ENCODE results near the gene NR1D1. TPM values are rescaled to one million over a fixed set of nuclear protein-coding genes. Genes with fewer than 3 reads are reported as not detected.

Gene NR1D1
- total and polyA plus RNA-seq, 2 of the 8 experiments (the other 6 are each of a cell fraction or from before 2014, with no cell fraction given), result 1.5 to 4.6 TPM

DNA sequence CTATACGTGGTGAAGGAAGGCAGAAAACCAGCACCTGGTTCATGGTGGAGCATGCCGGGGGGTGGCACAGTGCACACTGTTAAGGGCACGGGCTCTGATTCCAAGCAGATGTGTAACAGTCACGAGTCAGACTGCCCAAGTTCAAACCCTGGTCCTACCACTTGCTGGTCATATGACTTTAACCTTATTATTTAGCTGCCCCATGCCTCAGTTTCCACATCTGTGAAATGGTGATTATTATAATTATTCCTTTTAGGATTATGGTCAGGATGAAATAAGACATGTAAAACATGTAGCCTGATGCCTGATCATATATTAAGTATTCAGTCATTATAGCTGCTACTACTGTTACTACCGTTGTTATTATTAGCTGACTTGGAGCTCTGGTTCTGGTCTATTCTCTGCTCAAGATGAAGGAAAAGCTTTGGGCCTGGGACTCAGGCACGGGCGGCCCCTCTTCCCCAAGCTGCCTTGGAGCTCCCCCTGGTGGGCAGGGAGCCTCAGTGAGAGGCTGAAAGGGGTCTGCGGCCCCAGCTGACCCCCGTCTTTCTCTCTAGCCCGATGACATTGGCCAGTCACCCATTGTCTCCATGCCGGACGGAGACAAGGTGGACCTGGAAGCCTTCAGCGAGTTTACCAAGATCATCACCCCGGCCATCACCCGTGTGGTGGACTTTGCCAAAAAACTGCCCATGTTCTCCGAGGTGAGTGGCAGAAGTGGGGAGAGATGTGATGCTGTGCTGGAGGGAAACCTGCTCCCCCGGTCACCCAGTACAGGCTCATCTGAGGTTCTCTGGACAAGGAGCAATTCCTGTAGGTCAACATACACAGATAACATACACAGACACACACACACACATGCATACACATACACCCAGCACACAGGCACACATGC, 14.0 kb downstream of the NR1D1 start:
- H3K14ac ChIP-seq (ENCODE audit: insufficient read length), result no peak overlapping the region
- no peak overlapping the region for H3K23ac ChIP-seq (ENCODE audit: insufficient read length)
- FAIRE-seq, result peak; percentile 79
- no peaks in the 10 kb centered on the region for H3K9me3 ChIP-seq (ENCODE audit: insufficient read depth in 2 of 2, low read depth in 1 of 2, low read length in 1 of 2)
- H4K5ac ChIP-seq (ENCODE audit: insufficient read length, low read depth, low read length), result no peak overlapping the region
- 74% methylated on average over 17 of the region's 17 CpGs; no CpG with 5 or more reads in 1 of the 2 experiments for WGBS, 2 experiments (ENCODE audit: extremely low coverage in 1 of 2, insufficient coverage in 1 of 2, insufficient read length in 1 of 2, insufficient replicate concordance in 2 of 2, low coverage in 1 of 2, low lambda C conversion rate in 2 of 2, missing lambda C conversion rate in 1 of 2)
- peaks cover 0 to 14% (median 0%) of the 10 kb centered on the region in 4 experiments; a peak in 1 of 7 replicates for H3K4me1 ChIP-seq (replicated peaks in 1 of 4; ENCODE audit: control insufficient read depth in 3 of 4, insufficient read depth in 4 of 4, low read length in 3 of 4)
- H3K36me3 ChIP-seq (ENCODE audit: control insufficient read depth in 2 of 4, insufficient read depth in 4 of 4, low read length in 3 of 4), result peaks cover 2 to 9% (median 9%) of the 10 kb centered on the region in 4 experiments; a peak in 4 of 8 replicates
- peak overlapping the region; percentile 96 for H3K56ac ChIP-seq (replicated peaks; ENCODE audit: insufficient read length, low read depth, low read length)
- ChIA-PET POLR2A (ENCODE audit: partially characterized antibody) (interaction anchor here (0.8 to 2.3 kb wide), 12 partner anchors 11 to 73 kb away, joined by 3 to 8 read pairs (median 4); partner anchors contain the start of genes CASC3, MED24 and NR1D1), CTCF (ENCODE audit: partially characterized antibody) (interaction anchor here (0.6 to 19.7 kb wide), 32 partner anchors 8 to 842 kb away, joined by 3 to 521 read pairs (median 4); partner anchors contain the start of genes CSF3, MED24, NR1D1 and THRA)
- H2BK15ac ChIP-seq (ENCODE audit: low read length), result no peak overlapping the region
- peak overlapping the region; percentile 65 for H4K91ac ChIP-seq (replicated peaks; ENCODE audit: insufficient read length, low read length)
- H3K4ac ChIP-seq (replicated peaks; ENCODE audit: insufficient read length, low read depth, low read length), result no peak overlapping the region
- H3K79me2 ChIP-seq (ENCODE audit: control insufficient read depth in 1 of 2, insufficient read depth in 2 of 2, low read length in 2 of 2), result no peaks in the 10 kb centered on the region
- no peaks in the 10 kb centered on the region for H3K79me1 ChIP-seq (ENCODE audit: low read depth, low read length)
- peak in 1 of 2 experiments; percentile 94 for DNase-seq (ENCODE audit: low read depth in 1 of 2, low spot score in 2 of 2)
- H2BK120ac ChIP-seq (replicated peaks; ENCODE audit: low read depth, low read length), result no peak overlapping the region
- H2AFZ ChIP-seq (ENCODE audit: low read length), result no peak overlapping the region
- H3K27me3 ChIP-seq (replicated peaks in 1 of 4; ENCODE audit: control insufficient read depth in 3 of 4, extremely low read depth in 1 of 4, insufficient read depth in 3 of 4, low read length in 3 of 4), result no peaks in the 10 kb centered on the region
- no peak overlapping the region for H3K9ac ChIP-seq (replicated peaks in 1 of 4; ENCODE audit: extremely low read depth in 1 of 4, low read depth in 3 of 4, low read length in 3 of 4)
- H3K18ac ChIP-seq (ENCODE audit: extremely low read depth, low read length), result no peak overlapping the region
- peaks cover 5% of the 10 kb centered on the region; the same call in 1 of the 2 replicates for H3K23me2 ChIP-seq (ENCODE audit: low read depth, low read length)
- H2BK20ac ChIP-seq (ENCODE audit: low read length), result no peak overlapping the region; the same call in 1 of the 2 replicates
- peaks cover 0 to 7% of the 10 kb centered on the region in 2 experiments for H4K20me1 ChIP-seq (replicated peaks in 1 of 2; ENCODE audit: control insufficient read depth in 1 of 2, insufficient read depth in 2 of 2, low read length in 2 of 2)
- peak overlapping the region; percentile 62; the same call in 1 of the 2 replicates for H2BK12ac ChIP-seq (ENCODE audit: low read depth, low read length)
- no peak overlapping the region for H3K4me2 ChIP-seq (ENCODE audit: insufficient read depth in 1 of 2, low read depth in 2 of 2, low read length in 2 of 2)
- peak overlapping the region; percentile 7; the same call in 1 of the 2 replicates for H4K8ac ChIP-seq (ENCODE audit: extremely low read depth, insufficient read depth, low read length)
- H3K27ac ChIP-seq (ENCODE audit: low read depth, low read length), result no peak overlapping the region
- H2BK5ac ChIP-seq (ENCODE audit: low read depth, low read length), result peak overlapping the region; percentile 35; the same call in 1 of the 2 replicates
- no peak overlapping the region for H3K4me3 ChIP-seq (ENCODE audit: extremely low read depth in 1 of 4, insufficient read depth in 2 of 4, low read depth in 3 of 4, low read length in 4 of 4)
- peak overlapping the region; percentile 34; the same call in 1 of the 2 replicates for H2AK5ac ChIP-seq (ENCODE audit: low read depth, low read length)
- TF ChIP-seq RXRA (IDR thresholded peaks at IDR 0.05; ENCODE audit: insufficient read depth, low read depth, low read length) (0 out of 2 replicates have a peak, but pooled peaks have one; percentile 53), TBP (IDR thresholded peaks at IDR 0.05; ENCODE audit: low read depth, low read length) (no peak), CHD2 (IDR thresholded peaks at IDR 0.05; ENCODE audit: low read length) (no peak), CTCF (IDR thresholded peaks at IDR 0.05; ENCODE audit: control extremely low read depth in 1 of 3, insufficient read depth in 1 of 3, low read depth in 1 of 3, low read length in 3 of 3) (peak; percentile 89 to 96 (median 89)), RNF2 (IDR thresholded peaks at IDR 0.05; ENCODE audit: borderline replicate concordance, low read depth, low read length, missing control alignments, poor library complexity, severe bottlenecking) (no peak), GABPA (IDR thresholded peaks at IDR 0.05; ENCODE audit: borderline replicate concordance, insufficient read depth, low read length) (no peak), CHD1 (IDR thresholded peaks at IDR 0.05; ENCODE audit: low read depth, low read length) (no peak)

Measured in H1 (cell line).